ENCODE data around the gene CLIC5.

The CLIC5 gene

GRCh38 chr6:45969883-45970282 is 45.8 kb downstream of the CLIC5 start:
- no peaks in the 10 kb centered on the region for H3K27me3 ChIP-seq
- no peak for DNase-seq
- no peak overlapping the region for H3K27ac ChIP-seq
- intact Hi-C loops (cut with DNase I; ENCODE audit: low total_unique reads), result no loop called here
- H3K36me3 ChIP-seq, result no peaks in the 10 kb centered on the region
- TF ChIP-seq, protein P1, sequence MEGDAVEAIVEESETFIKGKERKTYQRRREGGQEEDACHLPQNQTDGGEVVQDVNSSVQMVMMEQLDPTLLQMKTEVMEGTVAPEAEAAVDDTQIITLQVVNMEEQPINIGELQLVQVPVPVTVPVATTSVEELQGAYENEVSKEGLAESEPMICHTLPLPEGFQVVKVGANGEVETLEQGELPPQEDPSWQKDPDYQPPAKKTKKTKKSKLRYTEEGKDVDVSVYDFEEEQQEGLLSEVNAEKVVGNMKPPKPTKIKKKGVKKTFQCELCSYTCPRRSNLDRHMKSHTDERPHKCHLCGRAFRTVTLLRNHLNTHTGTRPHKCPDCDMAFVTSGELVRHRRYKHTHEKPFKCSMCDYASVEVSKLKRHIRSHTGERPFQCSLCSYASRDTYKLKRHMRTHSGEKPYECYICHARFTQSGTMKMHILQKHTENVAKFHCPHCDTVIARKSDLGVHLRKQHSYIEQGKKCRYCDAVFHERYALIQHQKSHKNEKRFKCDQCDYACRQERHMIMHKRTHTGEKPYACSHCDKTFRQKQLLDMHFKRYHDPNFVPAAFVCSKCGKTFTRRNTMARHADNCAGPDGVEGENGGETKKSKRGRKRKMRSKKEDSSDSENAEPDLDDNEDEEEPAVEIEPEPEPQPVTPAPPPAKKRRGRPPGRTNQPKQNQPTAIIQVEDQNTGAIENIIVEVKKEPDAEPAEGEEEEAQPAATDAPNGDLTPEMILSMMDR (IDR thresholded peaks at IDR 0.05), result no peak
- peaks cover 0 to 5% (median 0%) of the 10 kb centered on the region in 4 donors for H3K4me1 ChIP-seq
- H3K4me3 ChIP-seq, result no peak overlapping the region
- peaks cover 0 to 3% (median 0%) of the 10 kb centered on the region in 3 donors for H3K9me3 ChIP-seq

- intact Hi-C loops (cut with DNase I; ENCODE audit: low total_unique reads), result no loop called here
- Histone ChIP-seq H3K36me3 (no peaks in the 10 kb centered on the region), H3K27me3 (no peaks in the 10 kb centered on the region), H3K4me1 (peaks cover 0 to 5% (median 0%) of the 10 kb centered on the region in 4 donors), H3K9me3 (no peaks in the 10 kb centered on the region), H3K27ac (no peak overlapping the region), H3K4me3 (no peak overlapping the region)
- TF ChIP-seq, protein P1 (IDR thresholded peaks at IDR 0.05), result no peak
- no peak for DNase-seq
These were observed 46.6 kb downstream of the CLIC5 start for GRCh38 chr6:45969026-45969425.

DNA sequence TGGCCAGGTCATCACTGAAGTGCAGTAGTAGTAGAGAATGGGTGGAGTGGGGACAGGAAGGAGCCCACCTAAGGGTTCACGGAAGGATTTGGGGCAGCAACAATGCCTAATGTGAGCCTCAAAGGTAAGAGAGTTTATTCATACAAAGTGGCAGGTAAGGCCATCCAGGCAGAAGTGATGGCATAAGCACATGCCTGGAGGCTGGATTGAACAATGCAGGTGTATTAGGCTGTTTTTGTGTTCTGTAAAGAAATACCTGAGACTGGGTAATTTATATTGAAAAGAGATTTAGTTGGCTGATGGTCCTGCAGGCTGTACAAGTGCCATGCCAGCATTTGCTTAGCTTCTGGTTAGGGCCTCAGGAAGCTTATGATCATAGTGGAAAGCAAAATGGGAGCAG is 48.3 kb downstream of the CLIC5 start:
- Histone ChIP-seq H3K4me3 (no peak overlapping the region), H3K27ac (no peak overlapping the region), H3K27me3 (no peaks in the 10 kb centered on the region), H3K9me3 (no peaks in the 10 kb centered on the region), H3K36me3 (no peaks in the 10 kb centered on the region), H3K4me1 (peaks cover 0 to 5% (median 0%) of the 10 kb centered on the region in 4 donors)
- intact Hi-C loops (cut with DNase I; ENCODE audit: low total_unique reads), result no loop called here
- TF ChIP-seq, protein P1 (IDR thresholded peaks at IDR 0.05), result no peak
- DNase-seq, result no peak

DNA sequence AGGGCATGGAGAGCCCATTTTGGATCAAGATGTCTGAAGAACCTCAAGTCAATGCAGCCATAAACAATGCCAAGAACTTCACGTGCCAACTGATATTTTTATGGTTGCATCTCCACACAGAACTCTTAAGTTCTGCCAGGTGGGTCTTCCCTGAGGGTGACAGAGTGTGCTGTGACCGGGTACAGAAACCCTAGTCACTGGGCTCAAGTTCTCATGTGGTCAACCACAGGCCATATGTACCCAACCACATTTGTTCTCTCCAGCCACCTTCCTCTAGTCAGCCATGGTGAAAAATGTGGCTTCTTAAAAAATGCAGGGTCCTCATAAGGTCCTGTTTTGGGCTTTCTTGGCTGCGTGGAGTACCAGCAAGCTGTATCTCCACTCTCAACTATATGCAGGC is 48.9 kb downstream of the CLIC5 start:
- DNase-seq, result no peak
- TF ChIP-seq, protein P1 (IDR thresholded peaks at IDR 0.05), result no peak
- Histone ChIP-seq H3K36me3 (no peaks in the 10 kb centered on the region), H3K4me1 (peaks cover 0 to 5% (median 0%) of the 10 kb centered on the region in 4 donors), H3K27me3 (no peaks in the 10 kb centered on the region), H3K4me3 (no peak overlapping the region), H3K9me3 (no peaks in the 10 kb centered on the region), H3K27ac (no peak overlapping the region)
- intact Hi-C loops (cut with DNase I; ENCODE audit: low total_unique reads), result no loop called here

DNA sequence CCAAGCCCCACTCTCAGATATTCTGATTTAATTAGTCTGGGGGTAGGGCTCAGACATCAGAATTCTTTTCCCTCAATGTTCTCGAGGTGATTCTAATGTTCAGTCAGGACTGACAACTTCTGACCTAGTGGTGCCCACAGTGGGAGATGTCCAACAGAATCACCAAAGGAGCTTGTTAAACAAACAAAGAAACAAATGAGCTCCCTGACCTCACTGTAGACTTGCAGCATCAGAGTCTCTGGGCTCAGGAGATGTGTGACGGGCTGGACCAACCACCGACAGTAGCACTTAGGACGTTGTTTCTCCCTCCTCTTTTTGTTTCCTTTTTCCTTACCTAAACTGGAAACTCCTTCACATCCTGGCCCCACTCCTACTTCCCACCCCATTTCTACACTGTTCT is 49.3 kb downstream of the CLIC5 start:
- Histone ChIP-seq H3K27ac (no peak overlapping the region), H3K4me1 (peaks cover 0 to 5% (median 0%) of the 10 kb centered on the region in 4 donors), H3K4me3 (no peak overlapping the region), H3K9me3 (no peaks in the 10 kb centered on the region), H3K27me3 (no peaks in the 10 kb centered on the region), H3K36me3 (no peaks in the 10 kb centered on the region)
- intact Hi-C loops (cut with DNase I; ENCODE audit: low total_unique reads), result no loop called here
- TF ChIP-seq, protein P1 (IDR thresholded peaks at IDR 0.05), result no peak
- no peak for DNase-seq

DNA sequence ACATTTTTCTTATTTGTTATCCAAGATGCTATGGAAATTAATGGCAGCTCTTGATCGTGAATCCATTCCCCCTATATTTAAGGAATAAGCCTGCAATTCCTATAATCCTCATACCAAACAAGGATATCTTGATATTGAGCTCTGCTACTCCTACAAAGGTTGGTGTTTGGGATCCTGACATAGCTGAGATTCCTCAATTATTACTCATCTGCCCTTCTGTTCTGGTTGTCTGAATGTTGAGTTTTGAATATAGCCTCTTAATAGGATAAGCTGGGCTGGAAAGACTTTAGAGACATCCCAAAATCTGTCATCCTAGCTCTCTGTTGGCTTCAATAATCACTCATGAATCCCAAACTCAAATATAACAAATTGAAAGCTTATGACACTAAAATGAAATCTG is 49.9 kb downstream of the CLIC5 start:
- no peaks in the 10 kb centered on the region for H3K27me3 ChIP-seq
- H3K27ac ChIP-seq, result no peak overlapping the region
- H3K9me3 ChIP-seq, result no peaks in the 10 kb centered on the region
- intact Hi-C loops (cut with DNase I; ENCODE audit: low total_unique reads), result no loop called here
- no peak for DNase-seq
- TF ChIP-seq, protein P1 (IDR thresholded peaks at IDR 0.05), result no peak
- peaks cover 0 to 5% (median 0%) of the 10 kb centered on the region in 4 donors for H3K4me1 ChIP-seq
- no peaks in the 10 kb centered on the region for H3K36me3 ChIP-seq
- H3K4me3 ChIP-seq, result no peak overlapping the region

Data from tibial artery (tissue), 4 donors.